IPS-15b (cell line): ENCODE measurements around the gene VPS26C.

Experiments
- H3K27me3 ChIP-seq: one replicate; pipeline ENCODE4 v1.6.1; 2013; ENCODE audit warnings: low read length; ENCODE audit not compliant: control insufficient read depth, insufficient read depth
- H3K36me3 ChIP-seq: one replicate; pipeline ENCODE4 v1.6.1; 2013; ENCODE audit warnings: low read length; ENCODE audit not compliant: control insufficient read depth, insufficient read depth
- H3K4me1 ChIP-seq: one replicate; pipeline ENCODE4 v1.6.1; 2013; ENCODE audit warnings: mild to moderate bottlenecking, low read length; ENCODE audit not compliant: control insufficient read depth, insufficient read depth
- H3K4me3 ChIP-seq: one replicate; pipeline ENCODE4 v1.5.1; 2013; ENCODE audit warnings: low read depth, low read length
- H3K9ac ChIP-seq: one replicate; pipeline ENCODE4 v1.6.1; 2013; ENCODE audit warnings: low read depth, mild to moderate bottlenecking, low read length
- H3K9me3 ChIP-seq: one replicate; pipeline ENCODE4 v1.6.1; 2013; ENCODE audit warnings: mild to moderate bottlenecking, low read length; ENCODE audit not compliant: control insufficient read depth, insufficient read depth

The VPS26C gene

GRCh38 chr21:37195059-37195458 lies 72.1 kb downstream of the VPS26C start:
- H3K4me1 ChIP-seq: no peaks in the 10 kb centered on the region
- H3K9ac ChIP-seq: no peak overlapping the region
- no peaks in the 10 kb centered on the region for H3K27me3 ChIP-seq
- no peaks in the 10 kb centered on the region for H3K9me3 ChIP-seq
- H3K36me3 ChIP-seq: peaks cover 3% of the 10 kb centered on the region
- no peak overlapping the region for H3K4me3 ChIP-seq

GRCh38 chr21:37193676-37194075 lies 73.5 kb downstream of the VPS26C start:
- peaks cover 3% of the 10 kb centered on the region for H3K36me3 ChIP-seq
- no peak overlapping the region for H3K9ac ChIP-seq
- H3K4me3 ChIP-seq: no peak overlapping the region
- H3K4me1 ChIP-seq: no peaks in the 10 kb centered on the region
- H3K9me3 ChIP-seq: no peaks in the 10 kb centered on the region
- H3K27me3 ChIP-seq: no peaks in the 10 kb centered on the region

GRCh38 chr21:37193006-37193405 lies 74.1 kb downstream of the VPS26C start:
- no peaks in the 10 kb centered on the region for H3K27me3 ChIP-seq
- H3K9me3 ChIP-seq: no peaks in the 10 kb centered on the region
- H3K4me1 ChIP-seq: no peaks in the 10 kb centered on the region
- no peak overlapping the region for H3K9ac ChIP-seq
- H3K36me3 ChIP-seq: peaks cover 3% of the 10 kb centered on the region
- no peak overlapping the region for H3K4me3 ChIP-seq

- H3K4me1 ChIP-seq: no peaks in the 10 kb centered on the region
- H3K9ac ChIP-seq: no peak overlapping the region
- H3K4me3 ChIP-seq: no peak overlapping the region
- H3K36me3 ChIP-seq: no peaks in the 10 kb centered on the region
- H3K27me3 ChIP-seq: no peaks in the 10 kb centered on the region
- no peaks in the 10 kb centered on the region for H3K9me3 ChIP-seq
These were observed 75.1 kb downstream of the VPS26C start for GRCh38 chr21:37192019-37192418.

- H3K36me3 ChIP-seq: no peaks in the 10 kb centered on the region
- no peaks in the 10 kb centered on the region for H3K4me1 ChIP-seq
- H3K9ac ChIP-seq: no peak overlapping the region
- H3K27me3 ChIP-seq: no peaks in the 10 kb centered on the region
- no peak overlapping the region for H3K4me3 ChIP-seq
- no peaks in the 10 kb centered on the region for H3K9me3 ChIP-seq
These were observed 78.3 kb downstream of the VPS26C start for GRCh38 chr21:37188825-37189224.

- Histone ChIP-seq H3K36me3 (no peaks in the 10 kb centered on the region), H3K4me1 (no peaks in the 10 kb centered on the region), H3K4me3 (no peak overlapping the region), H3K9ac (no peak overlapping the region), H3K27me3 (no peaks in the 10 kb centered on the region), H3K9me3 (no peaks in the 10 kb centered on the region)
These were observed 80.2 kb downstream of the VPS26C start for GRCh38 chr21:37186983-37187382.

GRCh38 chr21:37184784-37185593 lies 82.1 kb downstream of the VPS26C start:
- no peak overlapping the region for H3K9ac ChIP-seq
- H3K9me3 ChIP-seq: no peaks in the 10 kb centered on the region
- no peaks in the 10 kb centered on the region for H3K4me1 ChIP-seq
- no peaks in the 10 kb centered on the region for H3K36me3 ChIP-seq
- H3K4me3 ChIP-seq: no peak overlapping the region
- H3K27me3 ChIP-seq: no peaks in the 10 kb centered on the region

- Histone ChIP-seq H3K4me1 (no peaks in the 10 kb centered on the region), H3K27me3 (no peaks in the 10 kb centered on the region), H3K4me3 (no peak overlapping the region), H3K9ac (no peak overlapping the region), H3K36me3 (no peaks in the 10 kb centered on the region), H3K9me3 (no peaks in the 10 kb centered on the region)
These were observed 83.4 kb downstream of the VPS26C start for GRCh38 chr21:37183749-37184148.

- Histone ChIP-seq H3K9me3 (no peaks in the 10 kb centered on the region), H3K36me3 (no peaks in the 10 kb centered on the region), H3K4me1 (no peaks in the 10 kb centered on the region), H3K4me3 (no peak overlapping the region), H3K27me3 (no peaks in the 10 kb centered on the region), H3K9ac (no peak overlapping the region)
These were observed 84.9 kb downstream of the VPS26C start for GRCh38 chr21:37182222-37182621.

- no peak overlapping the region for H3K4me3 ChIP-seq
- H3K36me3 ChIP-seq: no peaks in the 10 kb centered on the region
- no peaks in the 10 kb centered on the region for H3K9me3 ChIP-seq
- no peaks in the 10 kb centered on the region for H3K4me1 ChIP-seq
- no peaks in the 10 kb centered on the region for H3K27me3 ChIP-seq
- H3K9ac ChIP-seq: no peak overlapping the region
These were observed 86.1 kb downstream of the VPS26C start for GRCh38 chr21:37181059-37181458.

- Histone ChIP-seq H3K27me3 (no peaks in the 10 kb centered on the region), H3K4me1 (no peaks in the 10 kb centered on the region), H3K9me3 (no peaks in the 10 kb centered on the region), H3K9ac (no peak overlapping the region), H3K36me3 (no peaks in the 10 kb centered on the region), H3K4me3 (no peak overlapping the region)
These were observed 90.4 kb downstream of the VPS26C start for GRCh38 chr21:37176716-37177115.
